ENCODE results near the gene CENPT.
A peak's percentile ranks its signal among the peaks of the same experiment; 100 is the strongest.

Gene CENPT

GRCh38 chr16:67805718-67806427 is 41.6 kb downstream of the CENPT start:
- no peak for DNase-seq

DNA sequence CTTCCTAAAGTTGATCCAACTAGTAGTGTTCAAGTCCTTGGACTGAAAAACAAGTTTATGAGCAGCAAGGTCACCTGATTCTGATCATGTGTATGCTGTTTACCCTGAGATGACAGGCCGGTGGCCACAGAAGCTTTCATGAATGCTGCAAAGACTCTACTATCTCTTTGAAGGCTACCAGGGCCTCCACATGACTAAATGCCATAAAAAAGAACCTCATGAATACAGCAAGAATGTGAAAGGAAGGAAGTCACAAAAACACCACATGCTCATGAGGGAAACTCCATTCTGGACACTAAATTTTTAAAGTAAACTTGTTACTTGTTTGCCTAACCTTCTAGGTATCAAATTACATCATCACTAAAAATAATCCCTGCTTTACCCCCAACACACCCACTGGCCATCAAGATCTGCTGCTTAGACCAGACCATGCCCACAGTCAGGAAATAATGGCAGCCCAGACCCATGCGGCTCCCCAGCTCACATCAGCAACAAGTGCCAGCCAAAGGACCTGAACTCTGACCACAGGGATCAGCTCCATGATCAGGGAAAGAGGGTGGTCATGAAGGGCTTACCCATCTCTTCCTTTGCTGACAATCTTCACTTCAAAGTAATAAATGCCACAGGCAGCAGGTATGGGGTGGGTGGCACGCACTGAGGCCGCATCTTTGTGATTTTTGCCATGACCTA is 42.5 kb downstream of the CENPT start:
- no peak for DNase-seq

GRCh38 chr16:67803894-67804293 is 43.6 kb downstream of the CENPT start:
- no peak for DNase-seq

DNA sequence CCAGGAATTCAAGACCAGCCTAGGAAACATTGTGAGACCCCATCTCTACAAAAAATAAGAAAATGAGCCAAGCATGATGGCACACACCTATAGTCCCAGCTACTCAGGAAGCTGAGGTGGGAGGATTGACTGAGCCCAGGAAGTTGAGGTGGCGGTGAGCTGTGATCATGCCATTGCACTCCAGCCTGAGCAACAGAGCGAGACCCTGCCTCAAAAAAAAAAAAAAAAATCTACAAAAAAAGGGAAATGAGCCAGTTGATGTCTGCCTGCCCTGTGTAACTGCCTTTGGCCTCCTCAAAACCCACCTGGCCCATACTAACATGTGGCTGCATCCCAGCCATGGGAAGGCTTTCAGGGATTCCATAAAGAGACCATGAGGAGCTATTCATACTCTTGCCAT is 45.6 kb downstream of the CENPT start:
- DNase-seq = peak; percentile 51

GRCh38 chr16:67801241-67801640 is 46.3 kb downstream of the CENPT start:
- DNase-seq = no peak

DNA sequence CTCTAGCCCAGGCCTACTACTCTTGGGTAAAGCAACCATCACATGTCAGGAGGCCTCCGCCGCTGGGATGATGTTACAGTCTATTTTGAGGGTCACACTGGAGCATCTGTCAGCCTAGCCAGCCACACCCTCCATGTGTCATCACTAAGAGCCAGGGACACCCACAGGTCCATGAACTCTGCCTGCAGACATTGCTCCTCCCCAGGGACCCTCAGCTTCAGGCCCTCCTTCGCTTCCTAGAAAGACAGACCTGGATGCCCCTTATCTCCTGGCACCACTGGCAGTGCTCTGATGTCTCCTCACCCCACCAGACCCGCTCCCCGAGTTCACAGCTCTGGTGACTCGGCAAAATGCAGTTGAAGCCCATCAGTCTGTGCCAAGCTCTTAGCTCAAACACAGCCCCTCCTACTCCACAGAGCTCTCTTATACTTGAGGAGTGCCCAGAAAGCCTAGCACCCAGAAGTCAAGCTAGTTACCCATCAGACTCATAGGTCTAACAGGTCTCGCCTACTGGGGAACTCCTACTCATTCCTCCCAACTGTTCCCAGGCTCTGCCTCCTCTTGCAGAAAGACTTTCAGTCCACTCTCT is 47.1 kb downstream of the CENPT start:
- DNase-seq = no peak

DNA sequence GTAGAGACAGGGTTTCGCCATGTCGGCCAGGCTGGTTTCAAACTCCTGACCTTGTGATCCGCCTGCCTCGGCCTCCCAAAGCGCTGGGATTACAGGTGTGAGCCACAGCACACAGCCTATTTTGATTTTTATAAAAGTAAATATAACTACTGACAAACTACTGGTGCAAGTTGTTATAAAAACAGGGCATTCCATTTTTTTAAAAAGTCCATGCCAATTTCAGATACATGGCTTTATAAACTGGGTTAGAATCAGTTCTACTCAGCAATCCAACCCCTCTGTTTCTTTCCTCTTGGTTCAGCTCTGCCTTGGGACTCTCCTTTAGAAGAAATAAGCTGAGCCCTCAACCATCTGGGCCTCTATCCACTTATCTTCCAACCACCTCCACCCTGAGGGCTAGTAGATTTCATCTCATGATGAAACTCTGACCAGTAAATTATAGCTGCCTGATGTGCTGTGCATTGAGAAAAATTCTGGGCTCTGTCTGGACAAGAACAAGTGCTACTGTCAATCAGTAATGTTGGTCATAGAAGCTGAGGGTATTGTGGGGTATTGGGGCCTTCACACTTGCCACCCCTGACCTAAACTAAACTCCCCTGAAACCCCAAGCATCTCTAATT is 51.3 kb downstream of the CENPT start:
- no peak for DNase-seq

- no peak for DNase-seq
Observed at GRCh38 chr16:67790071-67790470, 57.4 kb downstream of the CENPT start.

GRCh38 chr16:67786491-67786890 is 61.0 kb downstream of the CENPT start:
- no peak for DNase-seq

- no peak for DNase-seq
Observed at GRCh38 chr16:67783353-67783725, 64.2 kb downstream of the CENPT start.

DNA sequence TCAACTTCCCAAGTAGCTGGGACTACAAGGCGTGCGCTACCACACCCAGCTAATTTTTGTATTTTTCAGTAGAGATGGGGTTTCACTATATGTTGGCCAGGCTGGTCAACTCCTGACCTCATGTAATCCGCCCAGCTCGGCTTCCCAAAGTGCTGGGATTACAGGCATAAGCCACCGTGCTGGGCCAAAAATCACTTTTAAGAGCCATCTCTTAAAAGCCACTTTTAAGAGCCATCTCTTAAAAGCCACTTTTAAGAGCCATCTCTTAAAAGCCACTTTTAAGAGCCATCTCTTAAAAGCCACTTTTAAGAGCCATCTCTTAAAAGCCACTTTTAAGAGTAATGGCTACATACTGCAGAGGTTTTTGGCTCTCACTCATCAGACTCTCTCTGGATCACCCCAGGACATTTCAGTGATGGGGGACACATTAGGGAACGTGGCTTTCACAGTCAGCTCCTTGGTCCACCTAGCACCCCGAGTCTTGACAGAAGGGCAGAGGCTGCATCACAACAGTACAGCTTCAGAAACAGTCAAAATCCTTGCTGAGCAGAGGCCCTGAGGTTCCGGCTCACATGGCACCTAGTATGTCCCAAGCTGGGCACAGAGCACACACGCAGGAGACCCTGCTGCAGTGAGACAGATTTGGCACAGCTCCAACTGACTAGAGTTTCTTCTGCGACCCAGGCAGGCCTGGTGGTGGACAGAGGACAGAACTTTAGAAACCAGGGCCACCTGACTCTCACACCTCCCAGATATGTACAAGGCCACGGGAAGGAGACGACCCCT is 64.7 kb downstream of the CENPT start:
- no peak for DNase-seq

DNA sequence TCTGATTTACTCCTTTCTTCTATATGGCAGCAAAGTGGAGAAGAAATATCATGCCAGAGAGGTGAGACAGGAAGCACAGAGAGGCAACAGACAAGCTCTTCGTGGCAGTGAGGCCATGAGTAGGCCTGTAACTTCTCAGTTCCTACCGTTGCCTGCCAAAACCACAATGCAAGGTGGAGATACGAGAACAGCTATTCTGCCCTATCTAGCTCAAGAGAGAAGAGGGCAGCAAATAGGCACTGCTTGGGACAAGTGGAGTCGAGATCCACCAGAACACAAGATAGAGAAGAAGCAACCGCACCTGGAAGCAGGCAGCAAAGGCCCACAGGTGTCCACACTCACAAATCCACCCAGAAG is 66.0 kb downstream of the CENPT start:
- no peak for DNase-seq

GRCh38 chr16:67780847-67781564 is 66.5 kb downstream of the CENPT start:
- DNase-seq = no peak

DNA sequence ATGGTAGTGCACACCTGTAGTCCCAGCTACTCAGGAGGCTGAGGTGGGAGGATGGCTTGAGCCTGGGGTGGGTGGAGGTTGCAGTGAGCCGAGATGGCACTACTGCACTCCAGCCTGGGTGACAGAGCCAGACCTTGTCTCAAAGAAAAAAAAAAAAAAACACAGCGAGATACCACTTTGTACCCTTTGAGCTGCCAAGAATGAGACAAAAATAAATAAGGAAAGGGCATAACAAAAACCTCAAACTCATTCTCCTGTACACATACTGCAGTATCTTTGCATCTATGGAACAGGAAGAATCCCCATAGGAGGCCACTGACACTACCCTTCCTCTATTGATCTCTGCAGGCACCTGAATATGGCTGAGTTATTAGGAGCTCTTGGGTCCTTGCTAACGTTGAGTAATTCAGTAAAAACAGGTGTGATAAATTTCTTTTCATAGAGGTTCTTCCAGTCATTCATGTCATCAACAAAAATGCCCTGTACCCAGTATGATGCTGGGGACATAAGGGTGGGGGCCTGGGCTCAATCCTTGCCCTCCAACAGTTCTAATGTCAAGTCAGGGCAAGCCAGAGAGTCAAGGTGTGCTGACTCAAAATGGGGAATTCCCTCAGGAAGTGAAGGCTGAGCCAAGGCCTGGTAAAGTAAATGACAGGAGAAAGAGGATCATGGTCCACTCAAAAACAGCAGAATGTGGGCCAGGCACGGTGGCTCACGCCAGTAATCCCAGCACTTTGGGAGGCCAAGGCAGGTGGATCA is 68.1 kb downstream of the CENPT start:
- DNase-seq = no peak

All from CD4-positive, alpha-beta T cell treated with Interleukin-12 subunit alpha and Interleukin-12 subunit beta, for 1 hour (primary cell).